ENCODE data around the gene CHCHD4.

DNA sequence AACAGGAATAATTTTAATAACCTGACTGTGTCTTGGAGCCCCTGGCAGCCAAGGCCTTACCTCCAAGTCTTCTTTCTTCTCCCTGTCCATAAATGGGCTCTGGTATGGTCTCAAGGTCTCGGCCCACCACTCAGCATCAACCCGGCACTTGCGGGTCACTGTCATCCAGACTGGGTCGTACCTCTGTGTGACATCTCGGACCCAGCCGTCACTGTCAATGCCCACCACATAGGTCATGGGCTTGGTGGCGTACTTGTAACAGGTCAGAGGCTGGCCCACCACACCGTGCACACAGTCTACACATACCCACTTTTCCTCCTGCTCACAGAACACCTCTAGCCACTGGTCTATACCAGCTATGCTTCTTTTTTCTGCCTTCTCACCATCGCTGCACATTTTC lies 33.3 kb upstream of the CHCHD4 start:
- TF ChIP-seq, protein P1, sequence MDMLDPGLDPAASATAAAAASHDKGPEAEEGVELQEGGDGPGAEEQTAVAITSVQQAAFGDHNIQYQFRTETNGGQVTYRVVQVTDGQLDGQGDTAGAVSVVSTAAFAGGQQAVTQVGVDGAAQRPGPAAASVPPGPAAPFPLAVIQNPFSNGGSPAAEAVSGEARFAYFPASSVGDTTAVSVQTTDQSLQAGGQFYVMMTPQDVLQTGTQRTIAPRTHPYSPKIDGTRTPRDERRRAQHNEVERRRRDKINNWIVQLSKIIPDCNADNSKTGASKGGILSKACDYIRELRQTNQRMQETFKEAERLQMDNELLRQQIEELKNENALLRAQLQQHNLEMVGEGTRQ (CRISPR knock-in tag; IDR thresholded peaks at IDR 0.05): no peak
- TF ChIP-seq SMAD4 (CRISPR knock-in tag; IDR thresholded peaks at IDR 0.05): no peak
- TF ChIP-seq TP53 (CRISPR knock-in tag; IDR thresholded peaks at IDR 0.05): no peak
- no peak for TF ChIP-seq IRF2 (CRISPR knock-in tag; IDR thresholded peaks at IDR 0.05; ENCODE audit: borderline replicate concordance, low read depth)
- TF ChIP-seq NR3C1 (CRISPR knock-in tag; conservative IDR thresholded peaks at IDR 0.05; ENCODE audit: low read depth): no peak
- TF ChIP-seq, protein P2, sequence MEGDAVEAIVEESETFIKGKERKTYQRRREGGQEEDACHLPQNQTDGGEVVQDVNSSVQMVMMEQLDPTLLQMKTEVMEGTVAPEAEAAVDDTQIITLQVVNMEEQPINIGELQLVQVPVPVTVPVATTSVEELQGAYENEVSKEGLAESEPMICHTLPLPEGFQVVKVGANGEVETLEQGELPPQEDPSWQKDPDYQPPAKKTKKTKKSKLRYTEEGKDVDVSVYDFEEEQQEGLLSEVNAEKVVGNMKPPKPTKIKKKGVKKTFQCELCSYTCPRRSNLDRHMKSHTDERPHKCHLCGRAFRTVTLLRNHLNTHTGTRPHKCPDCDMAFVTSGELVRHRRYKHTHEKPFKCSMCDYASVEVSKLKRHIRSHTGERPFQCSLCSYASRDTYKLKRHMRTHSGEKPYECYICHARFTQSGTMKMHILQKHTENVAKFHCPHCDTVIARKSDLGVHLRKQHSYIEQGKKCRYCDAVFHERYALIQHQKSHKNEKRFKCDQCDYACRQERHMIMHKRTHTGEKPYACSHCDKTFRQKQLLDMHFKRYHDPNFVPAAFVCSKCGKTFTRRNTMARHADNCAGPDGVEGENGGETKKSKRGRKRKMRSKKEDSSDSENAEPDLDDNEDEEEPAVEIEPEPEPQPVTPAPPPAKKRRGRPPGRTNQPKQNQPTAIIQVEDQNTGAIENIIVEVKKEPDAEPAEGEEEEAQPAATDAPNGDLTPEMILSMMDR (IDR thresholded peaks at IDR 0.05): no peak
- no peak for TF ChIP-seq CBFB (CRISPR knock-in tag; IDR thresholded peaks at IDR 0.05; ENCODE audit: low read depth)
- no peak for TF ChIP-seq SOX15 (CRISPR knock-in tag; IDR thresholded peaks at IDR 0.05)
- TF ChIP-seq SP1 (CRISPR knock-in tag; conservative IDR thresholded peaks at IDR 0.05): no peak
- no peak for TF ChIP-seq GABPB1 (CRISPR knock-in tag; IDR thresholded peaks at IDR 0.05)
- no peak for TF ChIP-seq CREM (CRISPR knock-in tag; IDR thresholded peaks at IDR 0.05)
- TF ChIP-seq, protein P3, sequence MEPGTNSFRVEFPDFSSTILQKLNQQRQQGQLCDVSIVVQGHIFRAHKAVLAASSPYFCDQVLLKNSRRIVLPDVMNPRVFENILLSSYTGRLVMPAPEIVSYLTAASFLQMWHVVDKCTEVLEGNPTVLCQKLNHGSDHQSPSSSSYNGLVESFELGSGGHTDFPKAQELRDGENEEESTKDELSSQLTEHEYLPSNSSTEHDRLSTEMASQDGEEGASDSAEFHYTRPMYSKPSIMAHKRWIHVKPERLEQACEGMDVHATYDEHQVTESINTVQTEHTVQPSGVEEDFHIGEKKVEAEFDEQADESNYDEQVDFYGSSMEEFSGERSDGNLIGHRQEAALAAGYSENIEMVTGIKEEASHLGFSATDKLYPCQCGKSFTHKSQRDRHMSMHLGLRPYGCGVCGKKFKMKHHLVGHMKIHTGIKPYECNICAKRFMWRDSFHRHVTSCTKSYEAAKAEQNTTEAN (CRISPR knock-in tag; IDR thresholded peaks at IDR 0.05): no peak
- TF ChIP-seq, protein P4, sequence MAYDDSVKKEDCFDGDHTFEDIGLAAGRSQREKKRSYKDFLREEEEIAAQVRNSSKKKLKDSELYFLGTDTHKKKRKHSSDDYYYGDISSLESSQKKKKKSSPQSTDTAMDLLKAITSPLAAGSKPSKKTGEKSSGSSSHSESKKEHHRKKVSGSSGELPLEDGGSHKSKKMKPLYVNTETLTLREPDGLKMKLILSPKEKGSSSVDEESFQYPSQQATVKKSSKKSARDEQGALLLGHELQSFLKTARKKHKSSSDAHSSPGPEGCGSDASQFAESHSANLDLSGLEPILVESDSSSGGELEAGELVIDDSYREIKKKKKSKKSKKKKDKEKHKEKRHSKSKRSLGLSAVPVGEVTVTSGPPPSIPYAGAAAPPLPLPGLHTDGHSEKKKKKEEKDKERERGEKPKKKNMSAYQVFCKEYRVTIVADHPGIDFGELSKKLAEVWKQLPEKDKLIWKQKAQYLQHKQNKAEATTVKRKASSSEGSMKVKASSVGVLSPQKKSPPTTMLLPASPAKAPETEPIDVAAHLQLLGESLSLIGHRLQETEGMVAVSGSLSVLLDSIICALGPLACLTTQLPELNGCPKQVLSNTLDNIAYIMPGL (CRISPR knock-in tag; IDR thresholded peaks at IDR 0.05): no peak
- TF ChIP-seq, protein P5, sequence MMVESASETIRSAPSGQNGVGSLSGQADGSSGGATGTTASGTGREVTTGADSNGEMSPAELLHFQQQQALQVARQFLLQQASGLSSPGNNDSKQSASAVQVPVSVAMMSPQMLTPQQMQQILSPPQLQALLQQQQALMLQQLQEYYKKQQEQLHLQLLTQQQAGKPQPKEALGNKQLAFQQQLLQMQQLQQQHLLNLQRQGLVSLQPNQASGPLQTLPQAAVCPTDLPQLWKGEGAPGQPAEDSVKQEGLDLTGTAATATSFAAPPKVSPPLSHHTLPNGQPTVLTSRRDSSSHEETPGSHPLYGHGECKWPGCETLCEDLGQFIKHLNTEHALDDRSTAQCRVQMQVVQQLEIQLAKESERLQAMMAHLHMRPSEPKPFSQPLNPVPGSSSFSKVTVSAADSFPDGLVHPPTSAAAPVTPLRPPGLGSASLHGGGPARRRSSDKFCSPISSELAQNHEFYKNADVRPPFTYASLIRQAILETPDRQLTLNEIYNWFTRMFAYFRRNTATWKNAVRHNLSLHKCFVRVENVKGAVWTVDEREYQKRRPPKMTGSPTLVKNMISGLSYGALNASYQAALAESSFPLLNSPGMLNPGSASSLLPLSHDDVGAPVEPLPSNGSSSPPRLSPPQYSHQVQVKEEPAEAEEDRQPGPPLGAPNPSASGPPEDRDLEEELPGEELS (CRISPR knock-in tag; IDR thresholded peaks at IDR 0.05): no peak
